Measurements from ENCODE around the gene AFF1. TPM values are rescaled to one million over a fixed set of nuclear protein-coding genes. Genes with fewer than 3 reads are reported as not detected.

The AFF1 gene
- total RNA-seq, 3 donors from 2014 or later: 67.2 to 80.5 (median 70.5) TPM

- H3K27me3 ChIP-seq: no peaks in the 10 kb centered on the region
- no peaks in the 10 kb centered on the region for H3K36me3 ChIP-seq
- intact Hi-C loops (cut with DNase I; ENCODE audit: low total_unique reads): no loop called here
- TF ChIP-seq POLR2AphosphoS5 (IDR thresholded peaks at IDR 0.05): no peak
- TF ChIP-seq CTCF (IDR thresholded peaks at IDR 0.05): no peak
- TF ChIP-seq POLR2A (IDR thresholded peaks at IDR 0.05): no peak
- no peak for DNase-seq (ENCODE audit: low spot score in 2 of 2)
- H3K4me1 ChIP-seq: peaks cover 0 to 11% of the 10 kb centered on the region in 2 donors
- no peak overlapping the region for H3K4me3 ChIP-seq
- no peaks in the 10 kb centered on the region for H3K9me3 ChIP-seq
- H3K27ac ChIP-seq: peak overlapping the region in 1 of 2 donors; percentile 52
Measured at GRCh38 chr4:86970447-86971354, 35.9 kb downstream of the AFF1 start.

- H3K9me3 ChIP-seq: no peaks in the 10 kb centered on the region
- H3K27ac ChIP-seq: no peak overlapping the region
- TF ChIP-seq POLR2AphosphoS5 (IDR thresholded peaks at IDR 0.05) (no peak), POLR2A (IDR thresholded peaks at IDR 0.05) (no peak), CTCF (IDR thresholded peaks at IDR 0.05) (no peak)
- intact Hi-C loops (cut with DNase I; ENCODE audit: low total_unique reads): no loop called here
- H3K4me3 ChIP-seq: no peak overlapping the region
- H3K36me3 ChIP-seq: no peaks in the 10 kb centered on the region
- H3K27me3 ChIP-seq: no peaks in the 10 kb centered on the region
- no peak for DNase-seq (ENCODE audit: low spot score in 2 of 2)
- peaks cover 0 to 11% of the 10 kb centered on the region in 2 donors for H3K4me1 ChIP-seq
Measured at GRCh38 chr4:86971355-86971683, 36.5 kb downstream of the AFF1 start.

GRCh38 chr4:86972997-86973396, 38.2 kb downstream of the AFF1 start:
- Histone ChIP-seq H3K36me3 (no peaks in the 10 kb centered on the region), H3K27ac (peak overlapping the region; percentile 46 to 62), H3K4me1 (peaks cover 0 to 11% of the 10 kb centered on the region in 2 donors), H3K9me3 (no peaks in the 10 kb centered on the region), H3K4me3 (no peak overlapping the region), H3K27me3 (no peaks in the 10 kb centered on the region)
- intact Hi-C loops (cut with DNase I; ENCODE audit: low total_unique reads): no loop called here
- DNase-seq (ENCODE audit: low spot score in 2 of 2): peak; percentile 52 to 58
- no peak for TF ChIP-seq POLR2A (IDR thresholded peaks at IDR 0.05)
- TF ChIP-seq CTCF (IDR thresholded peaks at IDR 0.05): no peak
- TF ChIP-seq POLR2AphosphoS5 (IDR thresholded peaks at IDR 0.05): no peak

GRCh38 chr4:86973668-86974067, 38.9 kb downstream of the AFF1 start:
- intact Hi-C loops (cut with DNase I; ENCODE audit: low total_unique reads): no loop called here
- Histone ChIP-seq H3K9me3 (no peaks in the 10 kb centered on the region), H3K27me3 (no peaks in the 10 kb centered on the region), H3K4me3 (no peak overlapping the region), H3K4me1 (peaks cover 0 to 11% of the 10 kb centered on the region in 2 donors), H3K36me3 (no peaks in the 10 kb centered on the region), H3K27ac (no peak overlapping the region)
- no peak for TF ChIP-seq POLR2A (IDR thresholded peaks at IDR 0.05)
- TF ChIP-seq CTCF (IDR thresholded peaks at IDR 0.05): no peak
- no peak for DNase-seq (ENCODE audit: low spot score in 2 of 2)

- Histone ChIP-seq H3K36me3 (no peaks in the 10 kb centered on the region), H3K9me3 (no peaks in the 10 kb centered on the region), H3K27ac (no peak overlapping the region), H3K4me1 (peaks cover 0 to 11% of the 10 kb centered on the region in 2 donors), H3K27me3 (no peaks in the 10 kb centered on the region), H3K4me3 (no peak overlapping the region)
- no peak for DNase-seq (ENCODE audit: low spot score in 2 of 2)
- intact Hi-C loops (cut with DNase I; ENCODE audit: low total_unique reads): no loop called here
- TF ChIP-seq POLR2AphosphoS5 (IDR thresholded peaks at IDR 0.05): no peak
- TF ChIP-seq CTCF (IDR thresholded peaks at IDR 0.05): no peak
- TF ChIP-seq POLR2A (IDR thresholded peaks at IDR 0.05): no peak
Measured at GRCh38 chr4:86974551-86974994, 39.8 kb downstream of the AFF1 start.
